Measurements from ENCODE around the gene NKX2-4. TPM values are rescaled to one million over a fixed set of nuclear protein-coding genes. Genes with fewer than 3 reads are reported as not detected.
"Not testable (repeated sequence)": the region's sequence is repeated elsewhere in the genome, so short reads cannot be mapped to it uniquely, and the experiment has no call there.

Gene NKX2-4
- total RNA-seq, 2 experiments from 2014 or later, result not detected

- ChIA-PET CTCF (interaction anchor here (1.1 kb wide), 1 partner anchor 132 kb away, joined by 3 read pairs; no protein-coding TSS in a partner anchor), POLR2A (no interaction called here)
- H3K27me3 Mint-ChIP-seq, result no peaks in the 10 kb centered on the region
- H3K4me1 Mint-ChIP-seq (ENCODE audit: low read depth), result peaks cover 2% of the 10 kb centered on the region
- no peak for DNase-seq
- H3K9me3 Mint-ChIP-seq, result no peaks in the 10 kb centered on the region
- H3K36me3 Mint-ChIP-seq, result peaks cover 35% of the 10 kb centered on the region
- no peak overlapping the region for H3K4me3 Mint-ChIP-seq
- H3K27ac Mint-ChIP-seq, result no peak overlapping the region
- intact Hi-C loops (cut with micrococcal nuclease), result no loop called here
These were observed 23.9 kb downstream of the NKX2-4 start for GRCh38 chr20:21373436-21373835.

GRCh38 chr20:21372016-21372415 is 25.3 kb downstream of the NKX2-4 start:
- Mint-ChIP-seq H3K27ac (no peak overlapping the region), H3K36me3 (peaks cover 37% of the 10 kb centered on the region)
- CTCF ChIA-PET, result interaction anchor here (1.0 to 1.4 kb wide), 2 partner anchors 133 to 136 kb away, joined by 3 to 6 read pairs; no protein-coding TSS in a partner anchor

GRCh38 chr20:21371193-21371592 is 26.1 kb downstream of the NKX2-4 start:
- Mint-ChIP-seq H3K9me3 (no peaks in the 10 kb centered on the region), H3K27ac (no peak overlapping the region), H3K36me3 (peaks cover 39% of the 10 kb centered on the region), H3K4me3 (no peak overlapping the region), H3K27me3 (no peaks in the 10 kb centered on the region), H3K4me1 (ENCODE audit: low read depth) (peaks cover 2% of the 10 kb centered on the region)
- ChIA-PET CTCF (interaction anchor here (1.4 kb wide), 1 partner anchor 135 kb away, joined by 6 read pairs; no protein-coding TSS in a partner anchor), POLR2A (no interaction called here)
- no peak for DNase-seq
- intact Hi-C loops (cut with micrococcal nuclease), result no loop called here

More at GRCh38 chr20:21372016-21372415, 25.3 kb downstream of the NKX2-4 start:
- DNase-seq, result no peak
- Mint-ChIP-seq H3K9me3 (no peaks in the 10 kb centered on the region), H3K4me1 (ENCODE audit: low read depth) (peaks cover 2% of the 10 kb centered on the region), H3K4me3 (no peak overlapping the region), H3K27me3 (no peaks in the 10 kb centered on the region)
- POLR2A ChIA-PET, result no interaction called here
- intact Hi-C loops (cut with micrococcal nuclease), result no loop called here

- POLR2A ChIA-PET, result no interaction called here
- no peaks in the 10 kb centered on the region for H3K9me3 Mint-ChIP-seq
These were observed 28.5 kb downstream of the NKX2-4 start for GRCh38 chr20:21368791-21369190.

GRCh38 chr20:21366273-21366672 is 31.1 kb downstream of the NKX2-4 start:
- POLR2A ChIA-PET; H3K27me3 Mint-ChIP-seq; H3K4me1 Mint-ChIP-seq (ENCODE audit: low read depth); H3K4me3 Mint-ChIP-seq; H3K9me3 Mint-ChIP-seq; intact Hi-C loops (cut with micrococcal nuclease); H3K27ac Mint-ChIP-seq; DNase-seq: not testable (repeated sequence)
- H3K36me3 Mint-ChIP-seq, result peaks cover 43% of the 10 kb centered on the region
- CTCF ChIA-PET, result interaction anchor here (0.6 kb wide), 1 partner anchor 79 kb away, joined by 4 read pairs; no protein-coding TSS in a partner anchor

More at GRCh38 chr20:21368791-21369190, 28.5 kb downstream of the NKX2-4 start:
- intact Hi-C loops (cut with micrococcal nuclease), result no loop called here
- Mint-ChIP-seq H3K4me3 (no peak overlapping the region), H3K27me3 (no peaks in the 10 kb centered on the region), H3K4me1 (ENCODE audit: low read depth) (peaks cover 2% of the 10 kb centered on the region), H3K27ac (no peak overlapping the region), H3K36me3 (peaks cover 39% of the 10 kb centered on the region)
- CTCF ChIA-PET, result no interaction called here
- no peak for DNase-seq

GRCh38 chr20:21365771-21366170 is 31.6 kb downstream of the NKX2-4 start:
- Mint-ChIP-seq H3K4me1 (ENCODE audit: low read depth) (peaks cover 5% of the 10 kb centered on the region), H3K36me3 (peaks cover 43% of the 10 kb centered on the region), H3K27me3 (no peaks in the 10 kb centered on the region), H3K4me3 (no peak overlapping the region), H3K9me3 (no peaks in the 10 kb centered on the region), H3K27ac (no peak overlapping the region)
- DNase-seq, result no peak
- intact Hi-C loops (cut with micrococcal nuclease), result no loop called here
- ChIA-PET POLR2A (no interaction called here), CTCF (interaction anchor here (0.6 to 1.3 kb wide), 2 partner anchors 79 to 139 kb away, joined by 4 read pairs; no protein-coding TSS in a partner anchor)

GRCh38 chr20:21364413-21364812 is 32.9 kb downstream of the NKX2-4 start:
- DNase-seq, result no peak
- POLR2A ChIA-PET, result interaction anchor here (0.7 kb wide), 1 partner anchor 40 kb away, joined by 3 read pairs; no protein-coding TSS in a partner anchor
- CTCF ChIA-PET, result interaction anchor here (0.8 to 1.3 kb wide), 2 partner anchors 128 to 141 kb away, joined by 3 to 4 read pairs; no protein-coding TSS in a partner anchor
- Mint-ChIP-seq H3K27me3 (no peaks in the 10 kb centered on the region), H3K4me1 (ENCODE audit: low read depth) (peaks cover 13% of the 10 kb centered on the region), H3K36me3 (peaks cover 48% of the 10 kb centered on the region), H3K9me3 (no peaks in the 10 kb centered on the region), H3K4me3 (no peak overlapping the region), H3K27ac (no peak overlapping the region)
- intact Hi-C loops (cut with micrococcal nuclease), result no loop called here

- Mint-ChIP-seq H3K36me3 (peaks cover 39% of the 10 kb centered on the region), H3K4me3 (no peak overlapping the region), H3K27me3 (no peaks in the 10 kb centered on the region), H3K4me1 (ENCODE audit: low read depth) (peaks cover 13% of the 10 kb centered on the region), H3K9me3 (no peaks in the 10 kb centered on the region), H3K27ac (no peak overlapping the region)
- DNase-seq, result no peak
- ChIA-PET CTCF (no interaction called here), POLR2A (no interaction called here)
- intact Hi-C loops (cut with micrococcal nuclease), result no loop called here
These were observed 36.1 kb downstream of the NKX2-4 start for GRCh38 chr20:21361266-21361665.

GRCh38 chr20:21360705-21361104 is 36.6 kb downstream of the NKX2-4 start:
- Mint-ChIP-seq H3K4me3 (no peak overlapping the region), H3K27ac (no peak overlapping the region), H3K9me3 (no peaks in the 10 kb centered on the region), H3K27me3 (no peaks in the 10 kb centered on the region), H3K4me1 (ENCODE audit: low read depth) (peaks cover 13% of the 10 kb centered on the region), H3K36me3 (peaks cover 38% of the 10 kb centered on the region)
- intact Hi-C loops (cut with micrococcal nuclease), result no loop called here
- ChIA-PET POLR2A (no interaction called here), CTCF (interaction anchor here (1.1 kb wide), 1 partner anchor 125 kb away, joined by 4 read pairs; no protein-coding TSS in a partner anchor)
- DNase-seq, result no peak

- Mint-ChIP-seq H3K36me3 (peaks cover 35% of the 10 kb centered on the region), H3K27me3 (no peaks in the 10 kb centered on the region), H3K4me3 (no peak overlapping the region), H3K27ac (no peak overlapping the region), H3K9me3 (no peaks in the 10 kb centered on the region), H3K4me1 (ENCODE audit: low read depth) (peaks cover 13% of the 10 kb centered on the region)
- no peak for DNase-seq
- intact Hi-C loops (cut with micrococcal nuclease), result no loop called here
- POLR2A ChIA-PET, result no interaction called here
- CTCF ChIA-PET, result no interaction called here
These were observed 38.6 kb downstream of the NKX2-4 start for GRCh38 chr20:21358737-21359136.

GRCh38 chr20:21357844-21358243 is 39.5 kb downstream of the NKX2-4 start:
- H3K4me3 Mint-ChIP-seq, result no peak overlapping the region
- no peak for DNase-seq
- no peak overlapping the region for H3K27ac Mint-ChIP-seq
- peaks cover 28% of the 10 kb centered on the region for H3K36me3 Mint-ChIP-seq
- POLR2A ChIA-PET, result no interaction called here
- peaks cover 13% of the 10 kb centered on the region for H3K4me1 Mint-ChIP-seq (ENCODE audit: low read depth)
- H3K9me3 Mint-ChIP-seq, result no peaks in the 10 kb centered on the region
- intact Hi-C loops (cut with micrococcal nuclease), result no loop called here
- CTCF ChIA-PET, result interaction anchor here (0.5 to 1.8 kb wide), 2 partner anchors 16 to 123 kb away, joined by 4 read pairs; no protein-coding TSS in a partner anchor
- no peaks in the 10 kb centered on the region for H3K27me3 Mint-ChIP-seq

GRCh38 chr20:21356386-21356785 is 40.9 kb downstream of the NKX2-4 start:
- peaks cover 12% of the 10 kb centered on the region for H3K4me1 Mint-ChIP-seq (ENCODE audit: low read depth)
- CTCF ChIA-PET, result interaction anchor here (1.8 kb wide), 1 partner anchor 121 kb away, joined by 4 read pairs; no protein-coding TSS in a partner anchor

GRCh38 chr20:21355981-21356380 is 41.3 kb downstream of the NKX2-4 start:
- ChIA-PET POLR2A (no interaction called here), CTCF (no interaction called here)
- intact Hi-C loops (cut with micrococcal nuclease), result no loop called here
- H3K27ac Mint-ChIP-seq, result no peak overlapping the region
- no peak for DNase-seq
- H3K4me1 Mint-ChIP-seq (ENCODE audit: low read depth), result peaks cover 8% of the 10 kb centered on the region
- no peak overlapping the region for H3K4me3 Mint-ChIP-seq
- no peaks in the 10 kb centered on the region for H3K27me3 Mint-ChIP-seq
- H3K9me3 Mint-ChIP-seq, result no peaks in the 10 kb centered on the region
- peaks cover 21% of the 10 kb centered on the region for H3K36me3 Mint-ChIP-seq

More at GRCh38 chr20:21356386-21356785, 40.9 kb downstream of the NKX2-4 start:
- POLR2A ChIA-PET, result no interaction called here
- Mint-ChIP-seq H3K9me3 (no peaks in the 10 kb centered on the region), H3K36me3 (peaks cover 21% of the 10 kb centered on the region), H3K27ac (no peak overlapping the region), H3K4me3 (no peak overlapping the region), H3K27me3 (no peaks in the 10 kb centered on the region)
- no peak for DNase-seq
- intact Hi-C loops (cut with micrococcal nuclease), result no loop called here

Data from activated CD4-positive, alpha-beta memory T cell treated with anti-CD3 and anti-CD28 coated beads for 36 hours (primary cell).